ENCODE data around the gene ORM1.
"Not testable (repeated sequence)": the region's sequence is repeated elsewhere in the genome, so short reads cannot be mapped to it uniquely, and the experiment has no call there.

ORM1 gene

GRCh38 chr9:114308361-114308950 lies 14.4 kb upstream of the ORM1 start:
- no peak for DNase-seq

GRCh38 chr9:114309096-114309495 lies 13.8 kb upstream of the ORM1 start:
- DNase-seq = no peak

GRCh38 chr9:114310471-114311450 lies 12.1 kb upstream of the ORM1 start:
- no peak for DNase-seq

- DNase-seq = no peak
These were observed 11.1 kb upstream of the ORM1 start for GRCh38 chr9:114311571-114312512.

GRCh38 chr9:114312513-114312875 lies 10.4 kb upstream of the ORM1 start:
- DNase-seq = no peak

GRCh38 chr9:114313186-114313585 lies 9.7 kb upstream of the ORM1 start:
- no peak for DNase-seq

- no peak for DNase-seq
These were observed 8.5 kb upstream of the ORM1 start for GRCh38 chr9:114314256-114314867.

- DNase-seq = no peak
These were observed 7.8 kb upstream of the ORM1 start for GRCh38 chr9:114314881-114315722.

GRCh38 chr9:114315723-114316363 lies 7.1 kb upstream of the ORM1 start:
- DNase-seq = no peak

- DNase-seq = no peak
These were observed 6.2 kb upstream of the ORM1 start for GRCh38 chr9:114316605-114317230.

- no peak for DNase-seq
These were observed 5.1 kb upstream of the ORM1 start for GRCh38 chr9:114317665-114318357.

GRCh38 chr9:114318416-114318815 lies 4.5 kb upstream of the ORM1 start:
- DNase-seq = no peak

GRCh38 chr9:114319147-114319546 lies 3.8 kb upstream of the ORM1 start:
- no peak for DNase-seq

GRCh38 chr9:114320710-114321109 lies 2.2 kb upstream of the ORM1 start:
- not testable (repeated sequence) for DNase-seq

GRCh38 chr9:114321759-114322158 lies 1.1 kb upstream of the ORM1 start:
- no peak for DNase-seq

- not testable (repeated sequence) for DNase-seq
These were observed 609 bp upstream of the ORM1 start for GRCh38 chr9:114322160-114322818.

GRCh38 chr9:114323849-114324248 lies 951 bp downstream of the ORM1 start:
- DNase-seq = not testable (repeated sequence)

- no peak for DNase-seq
These were observed 1.6 kb downstream of the ORM1 start for GRCh38 chr9:114324492-114324891.

- not testable (repeated sequence) for DNase-seq
These were observed 2.1 kb downstream of the ORM1 start for GRCh38 chr9:114324965-114325364.

Data from activated gamma-delta T cell (primary cell).